SK-N-SH treated with all-trans-retinoic acid at 6 μM for 48 hours (cell line): ENCODE results near the gene NAA50.

Source experiments
- ATAC-seq: fragments of 200-7000 bp; cut with Tn5 transposase; 3 replicates; pipeline ENCODE4 v1.9.1; 2020; ENCODE audit warnings: mild to moderate bottlenecking, moderate library complexity
- ARNTL ChIP-seq: fragments of 450-650 bp; formaldehyde crosslinking; IDR thresholded peaks from 2 replicates; pipeline ENCODE4 v1.5.0; 2020; ENCODE audit warnings: low read depth, mild to moderate bottlenecking, moderate library complexity, borderline replicate concordance
- BACH2 ChIP-seq: fragments of 250-450 bp; sonication (Bioruptor Pico); IDR thresholded peaks from 2 replicates; pipeline ENCODE4 v1.9.0; 2021; ENCODE audit warnings: mild to moderate bottlenecking, borderline replicate concordance
- CSDC2 ChIP-seq: fragments of 250-450 bp; sonication (Bioruptor Pico); IDR thresholded peaks from 2 replicates; pipeline ENCODE4 v1.5.0; 2020; ENCODE audit warnings: mild to moderate bottlenecking, moderate library complexity
- ESRRG ChIP-seq: fragments of 250-450 bp; sonication (Bioruptor Pico); IDR thresholded peaks from 2 replicates; pipeline ENCODE4 v1.6.1; 2021; ENCODE audit warnings: mild to moderate bottlenecking
- ISL1 ChIP-seq: fragments of 250-450 bp; sonication (Bioruptor Pico); IDR thresholded peaks from 2 replicates; pipeline ENCODE4 v2.1.2; 2022; ENCODE audit warnings: mild to moderate bottlenecking, moderate library complexity
- OSR1 ChIP-seq: fragments of 250-450 bp; sonication (Bioruptor Pico); IDR thresholded peaks from 2 replicates; pipeline ENCODE4 v1.8.0; 2022; ENCODE audit warnings: moderate library complexity, mild to moderate bottlenecking, inconsistent platforms
- PPARA ChIP-seq: fragments of 250-450 bp; sonication (Bioruptor Pico); IDR thresholded peaks from 2 replicates; pipeline ENCODE4 v1.5.0; 2020; ENCODE audit warnings: mild to moderate bottlenecking, borderline replicate concordance
- RARB ChIP-seq: fragments of 250-450 bp; sonication (Bioruptor Pico); IDR thresholded peaks from 2 replicates; pipeline ENCODE4 v1.8.0; 2021; ENCODE audit warnings: mild to moderate bottlenecking, moderate library complexity
- SNAI2 ChIP-seq: fragments of 250-450 bp; sonication (Bioruptor Pico); IDR thresholded peaks from 2 replicates; pipeline ENCODE4 v1.5.0; 2020; ENCODE audit warnings: mild to moderate bottlenecking, moderate library complexity
- TCF4 ChIP-seq: fragments of 250-450 bp; sonication (Bioruptor Pico); IDR thresholded peaks from 2 replicates; pipeline ENCODE4 v1.8.0; 2021; ENCODE audit warnings: mild to moderate bottlenecking, moderate library complexity, borderline replicate concordance
- TOX ChIP-seq: fragments of 250-450 bp; sonication (Bioruptor Pico); IDR thresholded peaks from 2 replicates; pipeline ENCODE4 v1.8.0; 2021; ENCODE audit warnings: mild to moderate bottlenecking, moderate library complexity, borderline replicate concordance
- ZFP3 ChIP-seq: fragments of 250-450 bp; sonication (Bioruptor Pico); IDR thresholded peaks from 2 replicates; pipeline ENCODE4 v1.5.0; 2020; ENCODE audit warnings: mild to moderate bottlenecking, moderate library complexity
- ZFP30 ChIP-seq: fragments of 450-650 bp; formaldehyde crosslinking; IDR thresholded peaks from 2 replicates; pipeline ENCODE4 v1.5.0; 2022; ENCODE audit warnings: mild to moderate bottlenecking, moderate library complexity
- ZNF565 ChIP-seq: fragments of 450-650 bp; formaldehyde crosslinking; conservative IDR thresholded peaks from 2 replicates; pipeline ENCODE4 v1.5.0; 2020; ENCODE audit warnings: low read depth, mild to moderate bottlenecking, moderate library complexity
- ZNF70 ChIP-seq: fragments of 450-650 bp; formaldehyde crosslinking; IDR thresholded peaks from 2 replicates; pipeline ENCODE4 v1.5.0; 2020; ENCODE audit warnings: mild to moderate bottlenecking, moderate library complexity
- ZNF8 ChIP-seq: fragments of 450-650 bp; formaldehyde crosslinking; IDR thresholded peaks from 2 replicates; pipeline ENCODE4 v1.5.0; 2020; ENCODE audit warnings: mild to moderate bottlenecking, moderate library complexity
- TF ChIP-seq, protein P1 (sequence below): fragments of 250-450 bp; sonication (Bioruptor Pico); IDR thresholded peaks from 2 replicates; pipeline ENCODE4 v1.8.0; 2021; ENCODE audit warnings: low read depth, mild to moderate bottlenecking, moderate library complexity, borderline replicate concordance
- TF ChIP-seq, protein P2 (sequence below): fragments of 250-450 bp; sonication (Bioruptor Pico); IDR thresholded peaks from 2 replicates; pipeline ENCODE4 v1.5.1; 2020; ENCODE audit warnings: low read depth, mild to moderate bottlenecking, moderate library complexity
- TF ChIP-seq, protein P3 (sequence below): fragments of 250-450 bp; sonication (Bioruptor Pico); IDR thresholded peaks from 2 replicates; pipeline ENCODE4 v1.5.0; 2020; ENCODE audit warnings: mild to moderate bottlenecking, moderate library complexity

The NAA50 gene

GRCh38 chr3:113791381-113791780, 45.3 kb upstream of the NAA50 start:
- no peak for ATAC-seq
- TF ChIP-seq ZNF565 (CRISPR knock-in tag) (no peak), CSDC2 (no peak), OSR1 (no peak), ESRRG (CRISPR knock-in tag) (no peak), BACH2 (CRISPR knock-in tag) (no peak), ZFP30 (CRISPR knock-in tag) (no peak), TOX (CRISPR knock-in tag) (no peak), ISL1 (CRISPR knock-in tag) (no peak), RARB (CRISPR knock-in tag) (no peak), PPARA (CRISPR knock-in tag) (no peak), ZNF8 (CRISPR knock-in tag) (no peak), ZFP3 (CRISPR knock-in tag) (no peak)
- TF ChIP-seq, protein P1, sequence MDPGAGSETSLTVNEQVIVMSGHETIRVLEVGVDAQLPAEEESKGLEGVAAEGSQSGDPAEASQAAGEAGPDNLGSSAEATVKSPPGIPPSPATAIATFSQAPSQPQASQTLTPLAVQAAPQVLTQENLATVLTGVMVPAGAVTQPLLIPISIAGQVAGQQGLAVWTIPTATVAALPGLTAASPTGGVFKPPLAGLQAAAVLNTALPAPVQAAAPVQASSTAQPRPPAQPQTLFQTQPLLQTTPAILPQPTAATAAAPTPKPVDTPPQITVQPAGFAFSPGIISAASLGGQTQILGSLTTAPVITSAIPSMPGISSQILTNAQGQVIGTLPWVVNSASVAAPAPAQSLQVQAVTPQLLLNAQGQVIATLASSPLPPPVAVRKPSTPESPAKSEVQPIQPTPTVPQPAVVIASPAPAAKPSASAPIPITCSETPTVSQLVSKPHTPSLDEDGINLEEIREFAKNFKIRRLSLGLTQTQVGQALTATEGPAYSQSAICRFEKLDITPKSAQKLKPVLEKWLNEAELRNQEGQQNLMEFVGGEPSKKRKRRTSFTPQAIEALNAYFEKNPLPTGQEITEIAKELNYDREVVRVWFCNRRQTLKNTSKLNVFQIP (CRISPR knock-in tag): no peak
- TF ChIP-seq, protein P2, sequence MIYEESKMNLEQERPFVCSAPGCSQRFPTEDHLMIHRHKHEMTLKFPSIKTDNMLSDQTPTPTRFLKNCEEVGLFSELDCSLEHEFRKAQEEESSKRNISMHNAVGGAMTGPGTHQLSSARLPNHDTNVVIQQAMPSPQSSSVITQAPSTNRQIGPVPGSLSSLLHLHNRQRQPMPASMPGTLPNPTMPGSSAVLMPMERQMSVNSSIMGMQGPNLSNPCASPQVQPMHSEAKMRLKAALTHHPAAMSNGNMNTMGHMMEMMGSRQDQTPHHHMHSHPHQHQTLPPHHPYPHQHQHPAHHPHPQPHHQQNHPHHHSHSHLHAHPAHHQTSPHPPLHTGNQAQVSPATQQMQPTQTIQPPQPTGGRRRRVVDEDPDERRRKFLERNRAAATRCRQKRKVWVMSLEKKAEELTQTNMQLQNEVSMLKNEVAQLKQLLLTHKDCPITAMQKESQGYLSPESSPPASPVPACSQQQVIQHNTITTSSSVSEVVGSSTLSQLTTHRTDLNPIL (CRISPR knock-in tag): no peak
- TF ChIP-seq, protein P3, sequence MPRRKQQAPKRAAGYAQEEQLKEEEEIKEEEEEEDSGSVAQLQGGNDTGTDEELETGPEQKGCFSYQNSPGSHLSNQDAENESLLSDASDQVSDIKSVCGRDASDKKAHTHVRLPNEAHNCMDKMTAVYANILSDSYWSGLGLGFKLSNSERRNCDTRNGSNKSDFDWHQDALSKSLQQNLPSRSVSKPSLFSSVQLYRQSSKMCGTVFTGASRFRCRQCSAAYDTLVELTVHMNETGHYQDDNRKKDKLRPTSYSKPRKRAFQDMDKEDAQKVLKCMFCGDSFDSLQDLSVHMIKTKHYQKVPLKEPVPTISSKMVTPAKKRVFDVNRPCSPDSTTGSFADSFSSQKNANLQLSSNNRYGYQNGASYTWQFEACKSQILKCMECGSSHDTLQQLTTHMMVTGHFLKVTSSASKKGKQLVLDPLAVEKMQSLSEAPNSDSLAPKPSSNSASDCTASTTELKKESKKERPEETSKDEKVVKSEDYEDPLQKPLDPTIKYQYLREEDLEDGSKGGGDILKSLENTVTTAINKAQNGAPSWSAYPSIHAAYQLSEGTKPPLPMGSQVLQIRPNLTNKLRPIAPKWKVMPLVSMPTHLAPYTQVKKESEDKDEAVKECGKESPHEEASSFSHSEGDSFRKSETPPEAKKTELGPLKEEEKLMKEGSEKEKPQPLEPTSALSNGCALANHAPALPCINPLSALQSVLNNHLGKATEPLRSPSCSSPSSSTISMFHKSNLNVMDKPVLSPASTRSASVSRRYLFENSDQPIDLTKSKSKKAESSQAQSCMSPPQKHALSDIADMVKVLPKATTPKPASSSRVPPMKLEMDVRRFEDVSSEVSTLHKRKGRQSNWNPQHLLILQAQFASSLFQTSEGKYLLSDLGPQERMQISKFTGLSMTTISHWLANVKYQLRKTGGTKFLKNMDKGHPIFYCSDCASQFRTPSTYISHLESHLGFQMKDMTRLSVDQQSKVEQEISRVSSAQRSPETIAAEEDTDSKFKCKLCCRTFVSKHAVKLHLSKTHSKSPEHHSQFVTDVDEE (CRISPR knock-in tag): no peak

DNA sequence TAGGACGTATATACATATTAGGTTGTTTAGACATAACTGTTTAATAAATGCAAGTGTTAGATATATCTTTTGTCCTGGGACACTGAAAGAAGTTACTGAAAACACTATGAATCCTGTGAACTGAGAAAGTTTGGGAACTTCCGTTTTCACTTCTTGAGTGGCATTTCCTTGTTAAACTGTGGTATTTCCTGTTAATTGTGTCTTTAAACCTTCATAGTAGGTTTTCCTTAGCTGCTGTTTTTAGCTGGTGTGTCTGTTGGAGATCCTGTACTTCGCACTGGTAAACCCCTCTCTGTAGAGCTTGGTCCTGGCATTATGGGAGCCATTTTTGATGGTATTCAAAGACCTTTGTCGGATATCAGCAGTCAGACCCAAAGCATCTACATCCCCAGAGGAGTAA, 37.9 kb upstream of the NAA50 start:
- ATAC-seq: no peak
- no peak for TF ChIP-seq ZNF70 (CRISPR knock-in tag)
- no peak for TF ChIP-seq ISL1 (CRISPR knock-in tag)
- TF ChIP-seq PPARA (CRISPR knock-in tag): no peak
- no peak for TF ChIP-seq RARB (CRISPR knock-in tag)
- no peak for TF ChIP-seq TCF4 (CRISPR knock-in tag)
- TF ChIP-seq, protein P2 (CRISPR knock-in tag): no peak
- no peak for TF ChIP-seq ZFP30 (CRISPR knock-in tag)
- TF ChIP-seq BACH2 (CRISPR knock-in tag): no peak
- no peak for TF ChIP-seq CSDC2
- TF ChIP-seq TOX (CRISPR knock-in tag): no peak
- TF ChIP-seq, protein P3 (CRISPR knock-in tag): no peak
- no peak for TF ChIP-seq ZFP3 (CRISPR knock-in tag)
- TF ChIP-seq ARNTL (CRISPR knock-in tag): no peak
- TF ChIP-seq ZNF8 (CRISPR knock-in tag): no peak
- TF ChIP-seq SNAI2 (CRISPR knock-in tag): no peak
- no peak for TF ChIP-seq OSR1

DNA sequence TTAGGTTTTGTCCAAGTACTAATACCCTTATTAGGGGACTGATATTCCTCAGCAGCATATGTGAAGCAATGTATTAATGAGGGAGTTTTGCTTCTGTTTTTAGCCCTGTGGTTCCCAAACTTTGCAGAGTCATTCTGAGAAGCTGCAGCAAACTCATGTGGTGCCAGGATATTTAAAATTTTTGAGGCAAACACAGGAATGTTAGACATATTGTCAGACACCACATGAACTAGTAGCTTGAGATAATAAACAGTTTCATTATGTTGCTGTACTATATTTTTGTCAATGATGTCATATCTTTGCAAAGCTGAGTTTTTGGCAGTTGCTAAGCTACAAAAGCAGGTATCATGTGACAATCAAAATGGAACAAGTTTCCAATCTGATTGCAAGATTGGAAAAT, 37.4 kb upstream of the NAA50 start:
- TF ChIP-seq ISL1 (CRISPR knock-in tag) (peak; percentile 37; the same call in 1 of the 2 replicates), TCF4 (CRISPR knock-in tag) (no peak)
- TF ChIP-seq, protein P2 (CRISPR knock-in tag): 0 out of 2 replicates have a peak, but pooled peaks have one; percentile 45
- peak; percentile 99 for ATAC-seq
